ENCODE results near the gene FAM163A.

The FAM163A gene

GRCh38 chr1:179816196-179816960 is 73.3 kb downstream of the FAM163A start:
- TF ChIP-seq CTCF (IDR thresholded peaks at IDR 0.05) = no peak
- Histone ChIP-seq H3K36me3 (ENCODE audit: control insufficient read depth, insufficient read depth, low read length) (no peaks in the 10 kb centered on the region), H2AFZ (no peak overlapping the region), H3K4me2 (ENCODE audit: low read length) (no peak overlapping the region), H3K9me3 (ENCODE audit: control insufficient read depth, low read length) (no peaks in the 10 kb centered on the region), H3K4me1 (no peaks in the 10 kb centered on the region), H3K79me2 (no peaks in the 10 kb centered on the region), H3K4me3 (ENCODE audit: low read depth, low read length) (no peak overlapping the region), H3K27me3 (ENCODE audit: control insufficient read depth, insufficient read depth, low read length) (no peaks in the 10 kb centered on the region), H3K9ac (no peak overlapping the region), H3K27ac (no peak overlapping the region)

GRCh38 chr1:179817056-179817455 is 74.0 kb downstream of the FAM163A start:
- Histone ChIP-seq H3K27ac (no peak overlapping the region), H2AFZ (no peak overlapping the region), H3K4me2 (ENCODE audit: low read length) (no peak overlapping the region), H3K36me3 (ENCODE audit: control insufficient read depth, insufficient read depth, low read length) (no peaks in the 10 kb centered on the region), H3K4me3 (ENCODE audit: low read depth, low read length) (no peak overlapping the region), H3K79me2 (no peaks in the 10 kb centered on the region), H3K9ac (no peak overlapping the region), H3K9me3 (ENCODE audit: control insufficient read depth, low read length) (no peaks in the 10 kb centered on the region), H3K27me3 (ENCODE audit: control insufficient read depth, insufficient read depth, low read length) (no peaks in the 10 kb centered on the region), H3K4me1 (no peaks in the 10 kb centered on the region)
- TF ChIP-seq CTCF (IDR thresholded peaks at IDR 0.05) = no peak

GRCh38 chr1:179817789-179818188 is 74.7 kb downstream of the FAM163A start:
- Histone ChIP-seq H3K27ac (no peak overlapping the region), H3K4me1 (no peaks in the 10 kb centered on the region), H3K79me2 (no peaks in the 10 kb centered on the region), H3K36me3 (ENCODE audit: control insufficient read depth, insufficient read depth, low read length) (no peaks in the 10 kb centered on the region), H3K9me3 (ENCODE audit: control insufficient read depth, low read length) (no peaks in the 10 kb centered on the region), H3K4me2 (ENCODE audit: low read length) (no peak overlapping the region), H3K4me3 (ENCODE audit: low read depth, low read length) (no peak overlapping the region), H2AFZ (no peak overlapping the region), H3K27me3 (ENCODE audit: control insufficient read depth, insufficient read depth, low read length) (no peaks in the 10 kb centered on the region), H3K9ac (no peak overlapping the region)
- no peak for TF ChIP-seq CTCF (IDR thresholded peaks at IDR 0.05)

GRCh38 chr1:179818260-179818659 is 75.2 kb downstream of the FAM163A start:
- Histone ChIP-seq H3K4me1 (no peaks in the 10 kb centered on the region), H3K27me3 (ENCODE audit: control insufficient read depth, insufficient read depth, low read length) (no peaks in the 10 kb centered on the region), H3K27ac (no peak overlapping the region), H3K36me3 (ENCODE audit: control insufficient read depth, insufficient read depth, low read length) (no peaks in the 10 kb centered on the region), H2AFZ (no peak overlapping the region), H3K4me3 (ENCODE audit: low read depth, low read length) (no peak overlapping the region), H3K79me2 (no peaks in the 10 kb centered on the region), H3K9me3 (ENCODE audit: control insufficient read depth, low read length) (no peaks in the 10 kb centered on the region), H3K4me2 (ENCODE audit: low read length) (no peak overlapping the region), H3K9ac (no peak overlapping the region)
- no peak for TF ChIP-seq CTCF (IDR thresholded peaks at IDR 0.05)

- H3K27ac ChIP-seq = no peak overlapping the region
- H3K9me3 ChIP-seq (ENCODE audit: control insufficient read depth, low read length) = no peaks in the 10 kb centered on the region
- H3K4me1 ChIP-seq = no peaks in the 10 kb centered on the region
- no peaks in the 10 kb centered on the region for H3K36me3 ChIP-seq (ENCODE audit: control insufficient read depth, insufficient read depth, low read length)
- no peaks in the 10 kb centered on the region for H3K27me3 ChIP-seq (ENCODE audit: control insufficient read depth, insufficient read depth, low read length)
- no peak for TF ChIP-seq CTCF (IDR thresholded peaks at IDR 0.05)
- no peak overlapping the region for H2AFZ ChIP-seq
- no peak overlapping the region for H3K4me3 ChIP-seq (ENCODE audit: low read depth, low read length)
- no peak overlapping the region for H3K4me2 ChIP-seq (ENCODE audit: low read length)
- H3K9ac ChIP-seq = no peak overlapping the region
- no peaks in the 10 kb centered on the region for H3K79me2 ChIP-seq
These were observed 75.7 kb downstream of the FAM163A start for GRCh38 chr1:179818743-179819173.
